ENCODE measurements around the gene KCNJ2.

DNA sequence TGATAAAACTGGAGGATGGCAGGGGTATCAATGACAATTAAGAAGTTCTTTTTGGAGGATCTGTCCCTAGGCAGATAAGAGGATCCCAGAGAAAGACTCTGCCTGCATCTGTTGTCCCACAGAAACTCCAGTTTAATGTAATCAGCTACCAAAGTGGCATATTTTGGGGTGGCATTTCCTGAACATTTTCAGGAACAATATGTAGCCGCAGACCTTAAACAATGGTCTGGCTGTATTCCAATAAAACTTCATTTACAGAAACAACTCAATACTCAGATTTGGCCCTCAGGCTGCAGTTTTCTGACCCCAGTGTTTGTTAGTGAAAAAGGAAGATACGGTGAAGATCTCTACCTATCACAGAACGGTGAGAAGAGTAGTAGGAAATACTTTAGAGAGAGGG, 48.2 kb upstream of the KCNJ2 start:
- no peak for TF ChIP-seq CTCF (IDR thresholded peaks at IDR 0.05)
- no peak for TF ChIP-seq EZH2 (IDR thresholded peaks at IDR 0.05)

Measured in neural progenitor cell (in vitro differentiated cells).